IMR-90 (cell line): Measurements from ENCODE around the gene ECI2. TPM values are rescaled to one million over a fixed set of nuclear protein-coding genes. Genes with fewer than 3 reads are reported as not detected.
A peak's percentile ranks its signal among the peaks of the same experiment; 100 is the strongest.

Source experiments
- ATAC-seq: fragments of 200-7000 bp; cut with Tn5 transposase; 2 replicates; pipeline ENCODE4 v1.9.1; 2020; ENCODE audit warnings: low read depth, mild to moderate bottlenecking, moderate library complexity
- BruUV-seq: library from RNA; stranded (reverse); fragments of 400-500 nt; replicated peaks from 2 replicates; lab custom pipeline; 2021; lab: Mats Ljungman, UMichigan
- CTCF ChIA-PET: fragments of 300-600 bp; formaldehyde crosslinking; extraction: SDS; loops from one replicate; lab custom pipeline; 2021; ENCODE audit warnings: antibody characterized with exemption; lab: Yijun Ruan, JAX
- POLR2A ChIA-PET: fragments of 300-600 bp; sonication (Branson Sonifier 250); formaldehyde crosslinking; loops from one replicate; lab custom pipeline; 2022; ENCODE audit warnings: antibody characterized with exemption; ENCODE audit not compliant: unreplicated experiment; lab: Charles Lee
- DNase-seq: peaks from one replicate; pipeline ENCODE4 v3.0.0; 2013
- H2AFZ ChIP-seq: replicated peaks from 2 replicates; pipeline ENCODE3; 2013; ENCODE audit warnings: low read length, mild to moderate bottlenecking; ENCODE audit not compliant: poor library complexity
- H2AK5ac ChIP-seq: 2 replicates; pipeline ENCODE4 v1.6.1; 2013; ENCODE audit warnings: low read depth, low read length, inconsistent platforms
- H2AK9ac ChIP-seq: replicated peaks from 2 replicates; pipeline ENCODE3; 2013; ENCODE audit warnings: mild to moderate bottlenecking, low read depth, low read length, moderate library complexity; ENCODE audit not compliant: poor library complexity
- H2BK120ac ChIP-seq: 2 replicates; pipeline ENCODE4 v1.6.1; 2013; ENCODE audit warnings: low read depth, low read length, inconsistent platforms
- H2BK15ac ChIP-seq: 3 replicates; pipeline ENCODE4 v1.6.1; 2013; ENCODE audit warnings: low read depth, low read length, inconsistent platforms
- H2BK20ac ChIP-seq: 2 replicates; pipeline ENCODE4 v1.6.1; 2013; ENCODE audit warnings: low read depth, mild to moderate bottlenecking, inconsistent platforms, low read length, moderate library complexity
- H2BK5ac ChIP-seq: 2 replicates; pipeline ENCODE4 v1.6.1; 2013; ENCODE audit warnings: mild to moderate bottlenecking, low read depth, low read length, inconsistent platforms; ENCODE audit not compliant: poor library complexity, severe bottlenecking
- H3K14ac ChIP-seq: replicated peaks from 2 replicates; pipeline ENCODE4 v1.6.1; 2013; ENCODE audit warnings: low read depth, low read length, inconsistent platforms
- H3K18ac ChIP-seq: 2 replicates; pipeline ENCODE4 v1.6.1; 2013; ENCODE audit warnings: low read depth, low read length, control low read depth
- H3K23ac ChIP-seq: 2 replicates; pipeline ENCODE4 v1.6.1; 2013; ENCODE audit warnings: low read depth, low read length, inconsistent platforms
- H3K27ac ChIP-seq: 2 replicates; pipeline ENCODE4 v1.5.1; 2013; ENCODE audit warnings: mild to moderate bottlenecking, control low read depth, low read length; ENCODE audit not compliant: insufficient read depth
- H3K27me3 ChIP-seq: 2 replicates; pipeline ENCODE4 v1.6.1; 2013; ENCODE audit warnings: low read length; ENCODE audit not compliant: control insufficient read depth, insufficient read depth
- H3K36me3 ChIP-seq: 2 replicates; pipeline ENCODE4 v1.6.1; 2013; ENCODE audit warnings: low read length, mixed read lengths; ENCODE audit not compliant: control insufficient read depth, insufficient read depth
- H3K4ac ChIP-seq: 2 replicates; pipeline ENCODE4 v1.6.1; 2013; ENCODE audit warnings: low read depth, low read length, inconsistent platforms
- H3K4me1 ChIP-seq: 2 replicates; pipeline ENCODE4 v1.6.1; 2013; ENCODE audit warnings: low read length, mixed read lengths; ENCODE audit not compliant: control insufficient read depth, insufficient read depth
- H3K4me2 ChIP-seq: 2 replicates; pipeline ENCODE4 v1.6.1; 2013; ENCODE audit warnings: low read depth, mild to moderate bottlenecking, control low read depth, low read length, moderate library complexity
- H3K4me3 ChIP-seq: 2 replicates; pipeline ENCODE4 v1.5.1; 2013; ENCODE audit warnings: low read depth, mild to moderate bottlenecking, control low read depth, low read length, moderate library complexity; ENCODE audit not compliant: insufficient read depth
- H3K56ac ChIP-seq: 2 replicates; pipeline ENCODE4 v1.6.1; 2013; ENCODE audit warnings: low read length, inconsistent platforms; ENCODE audit not compliant: insufficient read depth; ENCODE audit errors: extremely low read depth
- H3K79me1 ChIP-seq, 2 experiments: 2 replicates each; pipeline ENCODE4 v1.6.1; 2013; ENCODE audit warnings: low read length in 2 of 2, inconsistent platforms in 1 of 2, low read depth in 1 of 2
- H3K9ac ChIP-seq: 2 replicates; pipeline ENCODE4 v1.6.1; 2013; ENCODE audit warnings: low read depth, low read length, control low read depth
- H3K9me1 ChIP-seq: 2 replicates; pipeline ENCODE4 v1.6.1; 2013; ENCODE audit warnings: low read length, inconsistent platforms; ENCODE audit not compliant: insufficient read depth
- H3K9me3 ChIP-seq: 2 replicates; pipeline ENCODE4 v1.6.1; 2013; ENCODE audit warnings: low read length; ENCODE audit not compliant: control insufficient read depth, insufficient read depth
- H4K20me1 ChIP-seq: 2 replicates; pipeline ENCODE4 v1.6.1; 2013; ENCODE audit warnings: low read length, inconsistent platforms; ENCODE audit not compliant: insufficient read depth
- H4K5ac ChIP-seq: 2 replicates; pipeline ENCODE4 v1.6.1; 2013; ENCODE audit warnings: mild to moderate bottlenecking, low read depth, low read length, control low read depth
- H4K8ac ChIP-seq, 2 experiments: 2 replicates each; pipeline ENCODE4 v1.6.1; 2013; ENCODE audit warnings: low read depth in 2 of 2, low read length in 2 of 2, control low read depth in 1 of 2, inconsistent platforms in 1 of 2
- H4K91ac ChIP-seq: 2 replicates; pipeline ENCODE4 v1.6.1; 2013; ENCODE audit warnings: low read depth, low read length, inconsistent platforms; ENCODE audit not compliant: insufficient read depth
- ELK1 ChIP-seq: fragments of 150-350 bp; IDR thresholded peaks from 2 replicates; pipeline ENCODE4 v1.6.1; 2016; ENCODE audit warnings: low read depth, mild to moderate bottlenecking, low read length, moderate library complexity, borderline replicate concordance
- SMC3 ChIP-seq: fragments of 150-350 bp; IDR thresholded peaks from 2 replicates; pipeline ENCODE4 v1.6.1; 2016; ENCODE audit warnings: low read depth, mild to moderate bottlenecking, antibody characterized with exemption, low read length, moderate library complexity
- WGBS, 2 experiments: methylation state at CpG; one replicate each; pipeline versions ENCODE4 v1.1.5 to v1.1.7; 2013; ENCODE audit warnings: missing lambda C conversion rate in 2 of 2; ENCODE audit not compliant: insufficient read length in 1 of 2; ENCODE audit errors: extremely low coverage in 2 of 2; 5-methylcytosine and 5-hydroxymethylcytosine counted together
- dilution Hi-C: fragments of 300-500 bp; cut with HindIII; formaldehyde crosslinking; loops from one replicate; pipeline ENCODE4 v1.14.3; 2018; ENCODE audit warnings: low sequenced_read_pairs; ENCODE audit not compliant: unreplicated experiment
- in situ Hi-C: fragments of 300-500 bp; cut with MboI; formaldehyde crosslinking; loops from 3 replicates; pipeline ENCODE4 v1.14.3; 2019; ENCODE audit warnings: low sequenced_read_pairs, inconsistent platforms, mixed read lengths
- intact Hi-C: fragments of 100-400 bp; cut with micrococcal nuclease; formaldehyde crosslinking; loops from 2 replicates; pipeline ENCODE4 v1.10.0; 2022
- polyA plus RNA-seq, 3 experiments: library from polyadenylated mRNA; depleted of rRNA; stranded (reverse); fragments of >200 nt; gene quantifications; 2 replicates each; pipeline ENCODE4 v1.2.3, GENCODE V29; 2012; ENCODE audit warnings: low replicate concordance in 1 of 3
- total RNA-seq: library from RNA; depleted of rRNA; stranded (reverse); fragments of >200 nt; gene quantifications from 2 replicates; pipeline ENCODE4 v1.2.3, GENCODE V29; 2012

The ECI2 gene
- total and polyA plus RNA-seq, 2 of the 4 experiments (the other 2 are of a cell fraction) = 64.1 to 152 TPM

- Histone ChIP-seq H2AK5ac (no peak overlapping the region), H3K4me3 (no peak overlapping the region), H4K5ac (no peak overlapping the region), H3K4ac (no peak overlapping the region), H2BK5ac (no peak overlapping the region), H3K4me1 (no peaks in the 10 kb centered on the region), H2BK15ac (no peak overlapping the region), H2AK9ac (no peak overlapping the region), H3K9me1 (no peaks in the 10 kb centered on the region), H3K23ac (no peak overlapping the region), H3K56ac (no peak overlapping the region), H3K18ac (no peak overlapping the region), H2AFZ (peak overlapping the region; percentile 53), H3K9me3 (no peaks in the 10 kb centered on the region), H3K27me3 (peaks cover 29% of the 10 kb centered on the region), H3K36me3 (no peaks in the 10 kb centered on the region), H3K79me1 (no peaks in the 10 kb centered on the region), H3K4me2 (no peak overlapping the region), H2BK120ac (no peak overlapping the region), H3K14ac (no peak overlapping the region), H4K20me1 (no peaks in the 10 kb centered on the region; the same call in 1 of the 2 replicates), H3K27ac (no peak overlapping the region), H4K91ac (no peak overlapping the region), H2BK20ac (no peak overlapping the region), H4K8ac (no peak overlapping the region), H3K9ac (no peak overlapping the region)
- no peak for TF ChIP-seq ELK1
- TF ChIP-seq SMC3 = no peak
- DNase-seq = no peak
- intact Hi-C loops (no loop called here), in situ Hi-C loops (no loop called here), dilution Hi-C loops (no loop called here)
- WGBS, 2 experiments = 79% methylated on average over 3 of the region's 6 CpGs; no CpG with 5 or more reads in 1 of the 2 experiments
- ATAC-seq = no peak
- ChIA-PET POLR2A (no interaction called here), CTCF (interaction anchor here (1.1 to 1.4 kb wide), 2 partner anchors 9 to 14 kb away, joined by 3 to 5 read pairs; no protein-coding TSS in a partner anchor)
- BruUV-seq = no TSS peak
Observed at GRCh38 chr6:4102687-4103244, 32.6 kb downstream of the ECI2 start.
